H9 (cell line): ENCODE data around the gene TJAP1. TPM values are rescaled to one million over a fixed set of nuclear protein-coding genes. Genes with fewer than 3 reads are reported as not detected.

Source experiments
- DNase-seq: peaks from one replicate; pipeline ENCODE4 v3.0.0-alpha.2; 2017
- H2AFZ ChIP-seq: one replicate; pipeline ENCODE4 v1.6.1; 2013; ENCODE audit warnings: mild to moderate bottlenecking, low read length, control low read depth, moderate library complexity
- H2AK5ac ChIP-seq: 2 replicates; pipeline ENCODE4 v1.6.1; 2013; ENCODE audit warnings: low read length, control low read depth, mixed read lengths; ENCODE audit not compliant: insufficient read length
- H2BK120ac ChIP-seq: one replicate; pipeline ENCODE4 v1.6.1; 2013; ENCODE audit warnings: low read depth, mild to moderate bottlenecking, low read length, control low read depth, inconsistent platforms; ENCODE audit not compliant: poor library complexity, severe bottlenecking
- H2BK12ac ChIP-seq: 2 replicates; pipeline ENCODE4 v1.6.1; 2013; ENCODE audit warnings: low read length, control low read depth, mixed read lengths, low read depth; ENCODE audit not compliant: insufficient read length
- H2BK15ac ChIP-seq: 2 replicates; pipeline ENCODE4 v1.6.1; 2013; ENCODE audit warnings: low read depth, low read length, control low read depth
- H2BK20ac ChIP-seq: one replicate; pipeline ENCODE4 v1.6.1; 2013; ENCODE audit warnings: low read depth, mild to moderate bottlenecking, low read length, control low read depth, inconsistent platforms; ENCODE audit not compliant: poor library complexity, severe bottlenecking
- H2BK5ac ChIP-seq: 2 replicates; pipeline ENCODE4 v1.6.1; 2013; ENCODE audit warnings: low read length, control low read depth, mixed read lengths; ENCODE audit not compliant: insufficient read length
- H3K14ac ChIP-seq: 2 replicates; pipeline ENCODE4 v1.6.1; 2013; ENCODE audit warnings: low read length, control low read depth; ENCODE audit not compliant: insufficient read depth
- H3K18ac ChIP-seq: 2 replicates; pipeline ENCODE4 v1.6.1; 2013; ENCODE audit warnings: low read depth, mild to moderate bottlenecking, mixed read lengths, low read length, control low read depth; ENCODE audit not compliant: insufficient read length
- H3K23ac ChIP-seq: 2 replicates; pipeline ENCODE4 v1.6.1; 2013; ENCODE audit warnings: low read length, control low read depth, mixed read lengths, low read depth; ENCODE audit not compliant: insufficient read length
- H3K23me2 ChIP-seq: 2 replicates; pipeline ENCODE4 v1.6.1; 2013; ENCODE audit warnings: low read depth, mild to moderate bottlenecking, mixed read lengths, low read length, control low read depth; ENCODE audit not compliant: insufficient read length, poor library complexity, severe bottlenecking
- H3K27ac ChIP-seq: 2 replicates; pipeline ENCODE4 v1.5.1; 2013; ENCODE audit warnings: low read length, control low read depth, mixed read lengths, low read depth; ENCODE audit not compliant: insufficient read length
- H3K27me3 ChIP-seq: 2 replicates; pipeline ENCODE4 v1.6.1; 2013; ENCODE audit warnings: low read length, control low read depth, inconsistent platforms; ENCODE audit not compliant: insufficient read depth
- H3K4ac ChIP-seq: 2 replicates; pipeline ENCODE4 v1.6.1; 2013; ENCODE audit warnings: low read depth, mild to moderate bottlenecking, control low read depth, inconsistent platforms, low read length, moderate library complexity
- H3K4me1 ChIP-seq: 2 replicates; pipeline ENCODE4 v1.6.1; 2013; ENCODE audit warnings: low read length, control low read depth, inconsistent platforms; ENCODE audit not compliant: insufficient read depth
- H3K4me2 ChIP-seq: 2 replicates; pipeline ENCODE4 v1.6.1; 2013; ENCODE audit warnings: low read length, control low read depth, mixed read lengths; ENCODE audit not compliant: insufficient read length, insufficient read depth
- H3K56ac ChIP-seq: 2 replicates; pipeline ENCODE4 v1.6.1; 2013; ENCODE audit warnings: low read depth, mild to moderate bottlenecking, mixed read lengths, low read length, control low read depth; ENCODE audit not compliant: insufficient read length
- H3K79me1 ChIP-seq: 2 replicates; pipeline ENCODE4 v1.6.1; 2013; ENCODE audit warnings: low read depth, mild to moderate bottlenecking, moderate library complexity, low read length, control low read depth, inconsistent platforms; ENCODE audit not compliant: insufficient read depth, poor library complexity, severe bottlenecking
- H3K79me2 ChIP-seq: 2 replicates; pipeline ENCODE4 v1.6.1; 2013; ENCODE audit warnings: low read length, control low read depth, inconsistent platforms; ENCODE audit not compliant: insufficient read depth
- H3K9ac ChIP-seq: 2 replicates; pipeline ENCODE4 v1.6.1; 2013; ENCODE audit warnings: low read length, control low read depth, mixed read lengths; ENCODE audit not compliant: insufficient read length; ENCODE audit errors: extremely low read depth
- H3K9me3 ChIP-seq: one replicate; pipeline ENCODE4 v1.6.1; 2013; ENCODE audit warnings: low read depth, low read length, inconsistent platforms; ENCODE audit not compliant: control insufficient read depth
- H3T11ph ChIP-seq: one replicate; pipeline ENCODE4 v1.6.1; 2013; ENCODE audit warnings: mild to moderate bottlenecking, low read length, control low read depth, inconsistent platforms
- H4K20me1 ChIP-seq: one replicate; pipeline ENCODE4 v1.6.1; 2013; ENCODE audit not compliant: control insufficient read depth, insufficient read length, insufficient read depth
- H4K5ac ChIP-seq: 2 replicates; pipeline ENCODE4 v1.6.1; 2013; ENCODE audit warnings: low read depth, mild to moderate bottlenecking, mixed read lengths, low read length, control low read depth; ENCODE audit not compliant: insufficient read length
- H4K8ac ChIP-seq: replicated peaks from 2 replicates; pipeline ENCODE4 v1.6.1; 2013; ENCODE audit warnings: low read length, control low read depth, mixed read lengths, low read depth; ENCODE audit not compliant: insufficient read length
- H4K91ac ChIP-seq: 2 replicates; pipeline ENCODE4 v1.6.1; 2013; ENCODE audit warnings: low read depth, mild to moderate bottlenecking, moderate library complexity, mixed read lengths, low read length, control low read depth; ENCODE audit not compliant: insufficient read length
- H3K27ac Mint-ChIP-seq, 3 experiments: 2 replicates in 2 of 3; 3 replicates in 1 of 3; pipeline ENCODE4 v1.8.0; 2020 to 2021; ENCODE audit warnings: mixed read lengths in 3 of 3, mild to moderate bottlenecking in 1 of 3, moderate library complexity in 1 of 3
- H3K27me3 Mint-ChIP-seq: 2 replicates; pipeline ENCODE4 v1.8.0; 2021; ENCODE audit warnings: low read depth, mild to moderate bottlenecking, moderate library complexity, mixed read lengths
- H3K36me3 Mint-ChIP-seq, 3 experiments: 2 replicates in 2 of 3; 3 replicates in 1 of 3; pipeline ENCODE4 v1.8.0; 2020 to 2021; ENCODE audit warnings: low read depth in 3 of 3, mixed read lengths in 3 of 3; ENCODE audit not compliant: insufficient read depth in 1 of 3
- H3K4me1 Mint-ChIP-seq, 2 experiments: 2 replicates each; pipeline ENCODE4 v1.8.0; 2020; ENCODE audit warnings: mixed read lengths in 2 of 2
- H3K4me3 Mint-ChIP-seq, 2 experiments: 2 replicates in 1 of 2; 3 replicates in 1 of 2; pipeline ENCODE4 v1.8.0; 2020 to 2021; ENCODE audit warnings: mild to moderate bottlenecking in 2 of 2, mixed read lengths in 2 of 2, moderate library complexity in 1 of 2
- H3K9me3 Mint-ChIP-seq, 2 experiments: 2 replicates in 1 of 2; 3 replicates in 1 of 2; pipeline ENCODE4 v1.8.0; 2020; ENCODE audit warnings: mild to moderate bottlenecking in 2 of 2, mixed read lengths in 2 of 2, moderate library complexity in 1 of 2
- WGBS: extraction: QIAGEN DNeasy Blood & Tissue Kit; methylation state at CpG from one replicate; pipeline ENCODE4 v1.1.7; 2013; ENCODE audit warnings: missing lambda C conversion rate, low lambda C conversion rate, mixed read lengths; ENCODE audit not compliant: insufficient read length; ENCODE audit errors: extremely low coverage; 5-methylcytosine and 5-hydroxymethylcytosine counted together
- total RNA-seq: library from RNA; stranded (reverse); gene quantifications from 2 replicates; pipeline ENCODE4 v1.2.1, GENCODE V29; 2021
- TF ChIP-seq, protein P1 (sequence below): fragments of 200-600 bp; sonication (generic); conservative IDR thresholded peaks from 3 replicates; pipeline ENCODE4 v1.8.0; 2021; ENCODE audit warnings: antibody characterized with exemption, mild to moderate bottlenecking

TJAP1 gene
- total RNA-seq, 1 experiment from 2014 or later, result 45.1 TPM

DNA sequence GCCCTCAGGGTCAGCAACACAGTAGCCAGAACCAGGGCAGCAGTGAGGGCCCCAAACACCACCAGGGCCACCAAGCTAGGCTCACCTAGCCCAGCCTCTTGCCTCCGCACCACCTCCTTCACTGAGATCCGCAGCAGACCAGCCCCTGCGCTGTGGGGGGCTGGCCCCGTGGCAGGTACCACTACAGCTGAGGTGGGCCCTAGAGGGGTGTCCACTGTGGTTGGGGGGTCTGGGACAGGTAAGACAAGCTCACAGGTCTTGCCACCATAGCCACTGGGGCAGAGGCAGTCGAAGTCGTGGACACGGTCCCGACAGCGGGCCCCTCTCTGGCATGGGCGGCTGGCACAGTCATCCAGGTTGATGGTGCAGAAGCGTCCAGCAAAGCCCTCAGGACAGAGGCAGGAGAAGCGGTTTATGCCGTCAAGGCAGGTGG, 26.7 kb upstream of the TJAP1 start:
- H2BK12ac ChIP-seq, result no peak overlapping the region
- no peak overlapping the region for H3K4ac ChIP-seq
- no peaks in the 10 kb centered on the region for H3K9me3 ChIP-seq
- no peak overlapping the region for H3K23ac ChIP-seq
- TF ChIP-seq, protein P1, sequence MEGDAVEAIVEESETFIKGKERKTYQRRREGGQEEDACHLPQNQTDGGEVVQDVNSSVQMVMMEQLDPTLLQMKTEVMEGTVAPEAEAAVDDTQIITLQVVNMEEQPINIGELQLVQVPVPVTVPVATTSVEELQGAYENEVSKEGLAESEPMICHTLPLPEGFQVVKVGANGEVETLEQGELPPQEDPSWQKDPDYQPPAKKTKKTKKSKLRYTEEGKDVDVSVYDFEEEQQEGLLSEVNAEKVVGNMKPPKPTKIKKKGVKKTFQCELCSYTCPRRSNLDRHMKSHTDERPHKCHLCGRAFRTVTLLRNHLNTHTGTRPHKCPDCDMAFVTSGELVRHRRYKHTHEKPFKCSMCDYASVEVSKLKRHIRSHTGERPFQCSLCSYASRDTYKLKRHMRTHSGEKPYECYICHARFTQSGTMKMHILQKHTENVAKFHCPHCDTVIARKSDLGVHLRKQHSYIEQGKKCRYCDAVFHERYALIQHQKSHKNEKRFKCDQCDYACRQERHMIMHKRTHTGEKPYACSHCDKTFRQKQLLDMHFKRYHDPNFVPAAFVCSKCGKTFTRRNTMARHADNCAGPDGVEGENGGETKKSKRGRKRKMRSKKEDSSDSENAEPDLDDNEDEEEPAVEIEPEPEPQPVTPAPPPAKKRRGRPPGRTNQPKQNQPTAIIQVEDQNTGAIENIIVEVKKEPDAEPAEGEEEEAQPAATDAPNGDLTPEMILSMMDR, result no peak
- H2BK20ac ChIP-seq, result no peak overlapping the region
- H3K18ac ChIP-seq, result no peak overlapping the region
- H2BK15ac ChIP-seq, result no peak overlapping the region
- H3K23me2 ChIP-seq, result peaks cover 10% of the 10 kb centered on the region
- no peak overlapping the region for H3K56ac ChIP-seq
- no peak overlapping the region for H4K5ac ChIP-seq
- H3K4me1 ChIP-seq, result no peaks in the 10 kb centered on the region
- peaks cover 1 to 2% of the 10 kb centered on the region in 2 experiments for H3K4me1 Mint-ChIP-seq
- peaks cover 18% of the 10 kb centered on the region for H3K27me3 Mint-ChIP-seq
- no peak overlapping the region for H2AK5ac ChIP-seq
- H4K8ac ChIP-seq, result no peak overlapping the region
- H3K4me2 ChIP-seq, result no peak overlapping the region
- no peaks in the 10 kb centered on the region for H3K79me2 ChIP-seq
- H3K27ac Mint-ChIP-seq, result no peak overlapping the region
- no peak overlapping the region for H2BK5ac ChIP-seq
- H3K14ac ChIP-seq, result no peak overlapping the region
- H3K36me3 Mint-ChIP-seq, result peaks cover 0 to 44% (median 40%) of the 10 kb centered on the region in 3 experiments; a peak in 5 of 7 replicates
- no peak overlapping the region for H3K4me3 Mint-ChIP-seq
- peaks cover 4% of the 10 kb centered on the region for H4K20me1 ChIP-seq
- no peak overlapping the region for H3K27ac ChIP-seq
- H3T11ph ChIP-seq, result no peak overlapping the region
- DNase-seq, result no peak
- H3K9ac ChIP-seq, result no peak overlapping the region
- no peak overlapping the region for H2AFZ ChIP-seq
- no peak overlapping the region for H2BK120ac ChIP-seq
- H4K91ac ChIP-seq, result no peak overlapping the region
- H3K27me3 ChIP-seq, result peaks cover 2% of the 10 kb centered on the region; the same call in 1 of the 2 replicates
- no peaks in the 10 kb centered on the region for H3K79me1 ChIP-seq
- WGBS, result no CpG with 5 or more reads among the region's 13 CpGs
- no peaks in the 10 kb centered on the region; a peak in 1 of 5 replicates for H3K9me3 Mint-ChIP-seq
